DMS153 (cell line): ENCODE results near the gene GNB1L.
A peak's percentile ranks its signal among the peaks of the same experiment; 100 is the strongest.

Experiments
- DNase-seq: peaks from one replicate; lab custom pipeline; 2025; lab: John Stamatoyannopoulos, UW

GNB1L gene

DNA sequence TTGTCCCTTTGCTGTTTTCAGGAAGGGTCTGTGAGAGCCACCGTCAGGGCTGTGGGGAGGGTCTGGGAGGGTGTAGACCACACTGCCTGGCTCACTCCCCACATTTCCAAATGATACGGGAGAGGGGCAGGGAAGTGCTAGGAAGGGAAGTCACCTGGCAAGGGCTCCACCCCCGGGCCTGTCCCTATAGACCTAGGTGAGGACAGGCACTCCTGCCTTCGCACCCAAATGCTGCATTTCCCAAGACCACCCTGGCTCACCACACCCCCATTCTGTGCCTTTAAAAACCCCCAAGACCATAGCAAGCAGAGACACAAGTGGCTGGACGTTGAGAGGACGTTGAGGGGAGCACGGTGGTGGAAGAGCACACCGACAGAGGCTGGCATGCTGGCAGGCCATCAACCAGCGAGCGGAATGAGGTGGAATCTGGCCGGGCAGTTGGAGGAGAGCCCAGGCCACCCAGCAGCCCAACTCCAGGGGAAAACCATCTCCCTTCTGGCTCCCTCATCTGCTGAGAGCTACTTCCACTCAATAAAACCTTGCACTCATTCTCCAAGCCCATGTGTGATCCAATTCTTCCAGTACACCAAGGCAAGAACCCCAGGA lies 45.7 kb downstream of the GNB1L start:
- no peak for DNase-seq

GRCh38 chr22:19807914-19808872 lies 46.5 kb downstream of the GNB1L start:
- no peak for DNase-seq

DNA sequence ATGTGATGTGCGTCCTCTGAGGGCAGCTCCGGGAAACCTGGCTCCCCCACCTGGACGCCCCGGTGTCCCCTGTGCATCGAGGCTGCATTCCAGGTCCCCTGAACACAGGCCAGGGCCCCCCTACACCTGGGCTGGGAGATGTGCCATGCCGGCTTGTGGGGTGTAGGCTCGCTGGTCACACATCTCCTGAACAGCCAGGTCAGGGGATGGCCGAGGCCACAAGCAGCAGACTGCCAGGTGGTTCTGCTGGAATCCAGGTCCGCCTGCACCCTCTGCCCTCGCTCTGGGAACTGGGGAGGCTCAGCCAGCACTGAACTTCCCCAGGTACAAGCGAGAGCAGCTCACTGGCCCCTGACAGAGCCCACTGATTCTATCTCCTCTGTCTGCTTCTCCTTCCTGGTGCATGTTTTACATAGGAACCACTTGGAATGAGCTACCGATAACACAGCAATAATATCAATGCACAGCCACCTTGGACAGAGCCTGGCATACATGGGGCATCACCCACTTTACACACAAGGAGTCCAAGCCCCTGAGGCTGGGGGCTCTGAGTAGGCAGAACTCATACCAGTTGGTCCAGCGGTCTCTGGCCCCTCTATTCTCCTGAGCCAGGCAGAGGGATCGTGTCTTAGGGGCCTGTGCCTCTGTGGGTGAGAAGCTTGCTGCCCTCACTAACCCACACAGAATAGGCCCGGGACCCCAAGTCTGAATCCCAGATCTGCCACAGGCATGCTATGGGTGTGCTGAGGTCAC lies 47.3 kb downstream of the GNB1L start:
- no peak for DNase-seq

- peak; percentile 31 for DNase-seq
Observed at GRCh38 chr22:19806213-19807160, 48.2 kb downstream of the GNB1L start.

GRCh38 chr22:19805821-19806212 lies 48.9 kb downstream of the GNB1L start:
- no peak for DNase-seq

GRCh38 chr22:19803736-19804267 lies 50.9 kb downstream of the GNB1L start:
- DNase-seq: no peak

DNA sequence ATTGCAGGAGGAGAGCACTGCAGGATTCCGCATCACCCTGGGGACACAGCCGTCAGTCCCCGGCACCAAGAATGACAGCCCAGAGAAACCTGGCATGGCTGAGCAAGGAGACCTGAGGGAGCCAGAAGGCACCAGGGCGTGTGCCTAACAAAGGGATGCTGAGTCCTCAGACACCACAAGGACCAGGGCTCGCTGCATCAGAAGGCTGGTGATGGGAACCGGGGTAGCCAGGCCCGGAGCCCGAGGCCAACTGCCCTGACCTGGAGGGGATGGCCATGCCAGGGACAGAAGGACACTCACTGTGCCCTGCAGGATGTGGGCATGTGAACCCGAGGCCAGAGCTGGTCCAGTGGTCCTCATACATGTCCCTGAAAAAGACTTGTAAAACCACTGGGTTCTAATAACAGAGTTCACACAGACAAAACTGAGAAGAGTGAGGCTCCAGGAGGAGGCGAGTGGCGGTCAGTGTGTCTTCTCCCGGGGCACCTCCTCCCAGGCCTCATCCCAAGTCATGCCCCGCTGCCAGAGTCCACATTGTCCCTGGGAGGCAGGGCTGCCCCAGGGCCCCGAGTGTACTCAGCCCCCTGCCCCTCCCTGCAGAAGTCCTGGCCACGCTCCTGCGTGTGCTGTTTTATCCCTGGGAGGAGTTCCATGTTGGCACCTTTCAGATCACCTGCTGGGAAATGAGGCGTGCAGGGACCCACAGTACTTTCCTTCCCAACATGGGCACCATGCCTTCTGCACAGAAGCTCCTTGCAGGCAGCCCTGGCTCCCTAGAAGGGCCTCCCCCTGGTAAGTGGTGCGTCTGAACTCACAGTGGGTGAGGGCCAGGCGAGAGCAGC lies 51.6 kb downstream of the GNB1L start:
- no peak for DNase-seq

DNA sequence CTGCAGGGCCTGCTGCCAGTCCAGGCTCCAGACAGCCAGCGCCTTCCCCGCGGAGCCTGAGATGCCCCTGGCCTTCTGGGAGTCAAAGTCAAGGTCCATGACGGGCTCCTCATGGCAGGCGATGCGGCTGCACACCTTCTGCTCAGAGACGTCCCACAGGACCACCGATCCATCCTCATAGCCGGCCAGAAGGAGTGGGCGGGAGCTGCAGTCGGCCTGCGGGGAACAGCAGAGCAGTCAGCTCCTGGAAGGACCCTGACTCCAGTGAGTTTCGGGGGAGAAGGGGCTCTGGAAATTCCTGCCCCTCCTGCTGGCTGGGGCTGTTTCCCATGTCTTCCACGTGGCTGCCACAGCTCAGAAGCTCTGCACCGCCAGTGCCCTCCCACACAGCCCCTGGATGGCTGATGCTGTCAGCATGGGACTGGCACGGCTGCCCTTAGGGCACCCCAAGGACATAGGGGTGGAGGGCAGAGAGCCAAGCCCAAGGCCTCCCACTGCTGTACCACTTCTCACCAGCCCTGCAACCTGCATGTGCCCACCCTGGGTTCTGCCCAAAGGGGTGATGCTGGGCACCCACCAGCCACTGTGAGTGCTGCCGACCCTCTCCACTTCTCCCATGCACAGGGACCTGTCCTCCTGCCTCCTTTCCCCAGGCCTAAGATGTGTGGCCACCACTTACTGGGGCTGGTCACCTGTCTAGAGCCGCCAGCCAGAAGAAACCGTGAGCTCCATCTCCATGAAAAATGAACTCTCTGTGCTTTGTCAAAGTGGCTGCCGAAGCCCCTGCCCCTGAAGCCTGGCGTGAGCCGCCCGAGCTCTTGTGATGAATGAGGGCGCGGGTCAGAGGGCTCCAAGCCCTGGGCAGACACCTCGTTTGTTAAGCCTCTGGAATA lies 52.4 kb downstream of the GNB1L start:
- DNase-seq: no peak

GRCh38 chr22:19801340-19802000 lies 53.2 kb downstream of the GNB1L start:
- no peak for DNase-seq

GRCh38 chr22:19800761-19801244 lies 53.9 kb downstream of the GNB1L start:
- no peak for DNase-seq

GRCh38 chr22:19800306-19800705 lies 54.4 kb downstream of the GNB1L start:
- DNase-seq: no peak

DNA sequence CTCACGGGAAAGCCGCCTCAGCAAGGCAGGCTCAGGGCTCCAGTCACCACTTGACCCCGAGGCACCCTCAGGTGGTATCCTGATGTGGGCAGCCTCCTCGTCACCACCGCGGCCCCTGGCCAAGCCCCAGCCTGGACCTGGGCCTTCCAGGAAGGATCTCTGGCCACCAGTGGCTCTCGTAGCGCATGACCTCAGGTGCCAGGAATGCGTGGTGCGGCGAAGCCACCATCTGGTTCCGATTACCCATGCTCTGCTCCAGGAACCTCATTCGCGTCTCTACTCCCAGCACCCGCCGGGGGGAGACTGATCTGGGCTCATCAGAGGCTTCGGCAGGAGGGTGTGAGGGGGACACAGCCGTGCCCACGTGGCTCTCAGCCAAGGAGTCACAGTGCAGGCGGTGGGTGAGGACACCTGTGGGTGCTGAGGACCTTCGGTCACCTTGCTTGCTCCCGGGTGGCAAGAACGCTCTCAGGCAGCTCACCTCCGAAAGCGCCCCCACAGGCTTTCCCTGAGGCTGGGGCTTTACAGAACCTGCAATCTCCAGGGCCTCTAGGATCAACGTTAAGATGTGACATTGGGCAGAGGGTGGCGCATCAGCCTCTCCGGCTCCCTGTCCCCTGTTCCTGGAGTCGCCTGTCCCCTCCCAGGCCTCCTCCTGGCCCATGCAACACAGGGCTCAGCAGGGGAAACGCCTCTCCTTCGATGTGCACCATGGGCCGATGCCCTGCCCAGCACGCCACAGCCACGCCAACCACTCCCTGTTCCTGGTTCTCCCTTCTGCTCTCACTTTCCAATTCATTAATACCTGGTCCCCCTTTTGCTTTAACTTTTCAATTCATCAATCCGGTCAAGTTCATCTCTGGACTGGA lies 55.1 kb downstream of the GNB1L start:
- no peak for DNase-seq

- DNase-seq: no peak
Observed at GRCh38 chr22:19798891-19799293, 55.8 kb downstream of the GNB1L start.

DNA sequence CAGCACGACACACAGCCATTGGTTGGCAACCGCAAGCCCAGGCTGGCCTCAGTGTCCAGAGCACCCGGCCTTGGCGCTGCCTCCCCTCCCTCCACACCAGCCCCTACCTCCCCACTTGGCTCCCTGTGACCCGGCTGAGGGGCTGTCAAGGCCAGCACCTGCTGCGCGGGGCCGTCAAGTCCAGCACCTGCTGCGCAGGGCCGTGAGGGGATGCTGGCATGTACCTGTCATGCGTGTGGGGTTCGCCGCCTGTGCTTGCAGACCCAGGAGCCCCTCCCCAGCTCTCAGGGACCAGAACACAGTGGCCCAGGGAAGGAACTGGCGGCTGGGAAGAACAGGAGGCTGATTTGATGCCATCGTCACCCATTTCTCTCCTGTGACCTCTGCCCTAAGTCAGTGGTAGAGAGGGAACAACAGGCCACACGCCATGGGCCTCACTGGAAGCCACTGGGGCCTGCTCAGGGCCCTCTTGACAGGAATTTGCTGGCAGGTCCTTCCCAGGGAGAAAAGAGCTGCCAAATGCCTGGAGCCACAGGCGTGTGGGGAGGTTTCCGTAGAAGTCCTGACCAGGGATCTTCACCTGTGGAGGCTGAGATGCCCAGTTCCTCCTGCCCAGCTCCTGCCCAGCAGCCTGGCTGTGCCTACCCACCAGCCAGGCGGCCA lies 56.5 kb downstream of the GNB1L start:
- DNase-seq: no peak

DNA sequence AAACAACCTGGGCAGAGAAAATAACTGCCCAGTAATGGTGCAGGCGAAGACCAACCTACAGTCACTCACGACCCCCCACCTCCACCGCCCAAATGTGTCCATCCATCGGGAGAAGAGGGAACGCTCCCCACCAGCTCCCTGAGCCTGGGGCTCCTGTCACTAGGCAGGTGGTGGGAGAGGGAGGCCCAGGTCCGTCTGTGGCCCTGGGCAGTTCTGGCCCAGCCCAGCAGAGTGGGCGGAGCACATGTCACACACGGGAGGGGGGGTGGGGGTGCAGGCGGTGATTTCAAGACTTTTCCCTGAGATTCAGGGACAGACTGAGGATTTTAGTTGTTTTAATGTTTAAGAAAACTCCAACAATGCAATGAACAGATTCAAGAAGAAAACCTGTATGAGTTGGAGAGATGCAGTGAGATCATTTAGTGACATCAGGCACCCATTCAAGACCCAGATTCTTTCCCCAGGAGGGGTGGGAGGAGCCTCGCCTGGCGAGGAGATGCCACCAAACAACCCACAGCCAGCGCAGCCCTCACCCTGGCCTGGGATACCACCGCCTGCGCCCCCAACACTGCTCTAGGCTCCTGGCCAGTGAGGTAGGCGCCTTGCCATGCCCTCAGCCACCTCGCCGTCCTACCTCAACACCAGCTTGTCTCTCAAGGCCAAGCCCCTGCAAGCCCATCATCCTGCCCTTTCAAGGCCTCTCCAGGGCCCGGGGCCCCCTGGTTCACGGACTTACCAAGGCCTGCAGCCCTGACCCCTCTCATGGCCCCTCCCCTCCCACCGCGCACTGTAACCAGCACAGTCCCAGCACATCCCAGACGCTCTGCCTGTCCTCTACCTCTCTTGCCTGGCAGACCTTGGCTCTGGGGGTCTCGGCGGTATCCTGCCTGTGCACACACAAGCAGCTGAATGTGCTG lies 57.3 kb downstream of the GNB1L start:
- no peak for DNase-seq

DNA sequence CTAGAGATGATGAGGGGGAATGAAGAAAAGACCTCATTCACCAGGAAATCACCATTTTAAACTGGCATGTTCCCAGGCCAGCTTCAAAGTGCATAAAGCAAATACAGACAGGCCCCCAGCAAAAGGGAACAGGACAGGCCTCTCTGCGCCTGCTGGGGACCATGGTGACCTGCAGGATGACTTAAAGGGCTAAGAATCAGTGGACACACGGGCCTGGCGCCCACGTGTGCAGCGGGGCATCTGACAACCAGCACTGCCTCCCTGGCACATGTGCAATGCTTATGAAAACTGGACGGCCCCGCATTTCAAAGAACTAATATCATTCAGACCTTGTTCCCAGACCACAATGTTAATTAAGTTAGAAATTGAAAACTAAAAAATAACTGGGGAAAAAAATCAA lies 58.5 kb downstream of the GNB1L start:
- no peak for DNase-seq
